ENCODE data around the gene IGSF6. TPM values are rescaled to one million over a fixed set of nuclear protein-coding genes. Genes with fewer than 3 reads are reported as not detected.
"Not testable (repeated sequence)": the region's sequence is repeated elsewhere in the genome, so short reads cannot be mapped to it uniquely, and the experiment has no call there.

IGSF6 gene
- total and polyA plus RNA-seq, 2 donors (not counting 1 experiment from before 2014, with no cell fraction given): 0.33 to 1.3 TPM

DNA sequence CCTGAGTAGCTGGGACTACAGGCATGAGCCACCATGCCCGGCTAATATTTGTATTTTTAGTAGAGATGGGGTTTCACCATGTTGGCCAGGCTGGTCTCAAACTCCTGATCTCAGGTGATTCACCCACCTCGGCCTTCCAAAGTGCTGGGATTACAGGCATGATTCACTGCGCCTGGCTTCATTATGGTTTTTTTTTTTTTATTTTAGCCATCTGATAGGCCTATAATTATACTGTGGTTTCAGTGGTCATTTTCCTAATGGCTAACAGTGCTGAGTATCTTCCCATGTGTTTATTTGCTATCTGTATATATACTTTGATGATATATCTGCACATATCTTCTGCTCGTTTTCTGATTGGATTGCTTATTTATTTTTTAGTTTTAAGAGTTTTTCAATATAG, 22.0 kb upstream of the IGSF6 start:
- H3K27me3 ChIP-seq (replicated peaks in 1 of 4; ENCODE audit: control extremely low read depth in 1 of 4, control insufficient read depth in 3 of 4, insufficient read depth in 4 of 4, low read length in 3 of 4); H3K9ac ChIP-seq (ENCODE audit: low read length); H3K36me3 ChIP-seq (replicated peaks in 1 of 2; ENCODE audit: control extremely low read depth in 1 of 2, control insufficient read depth in 1 of 2, extremely low read depth in 1 of 2, insufficient read depth in 2 of 2, low read length in 1 of 2); DNase-seq; ATAC-seq (ENCODE audit: low read depth); H3K27ac ChIP-seq (ENCODE audit: low read length in 2 of 2); H3K4me3 ChIP-seq (ENCODE audit: control extremely low read depth in 1 of 5, extremely low read depth in 1 of 5, insufficient read depth in 1 of 5, low read depth in 2 of 5, low read length in 4 of 5); H3K4me2 ChIP-seq (replicated peaks; ENCODE audit: low read depth, low read length, poor library complexity, severe bottlenecking); H4K20me1 ChIP-seq (ENCODE audit: control insufficient read depth, insufficient read depth, low read length, poor library complexity, severe bottlenecking); H3K27me3 Mint-ChIP-seq; H3K9me3 Mint-ChIP-seq (ENCODE audit: insufficient read depth); H3K27ac Mint-ChIP-seq; H3K4me1 Mint-ChIP-seq; H3K4me1 ChIP-seq (ENCODE audit: control insufficient read depth in 2 of 2, insufficient read depth in 2 of 2, low read length in 2 of 2); H2AFZ ChIP-seq (ENCODE audit: insufficient read depth, low read depth, low read length, poor library complexity, severe bottlenecking); H3K79me2 ChIP-seq (ENCODE audit: control insufficient read depth, insufficient read depth, low read length); H3K9me3 ChIP-seq (ENCODE audit: control extremely low read depth in 1 of 3, control insufficient read depth in 2 of 3, insufficient read depth in 1 of 3, low read length in 2 of 3); H3K4me3 Mint-ChIP-seq; POLR2A ChIA-PET; intact Hi-C loops (cut with micrococcal nuclease): not testable (repeated sequence)
- CTCF ChIA-PET: interaction anchor here (1.2 kb wide), 1 partner anchor 17 kb away, joined by 4 read pairs; no protein-coding TSS in a partner anchor
- WGBS (ENCODE audit: insufficient coverage): no CpG with 5 or more reads among the region's 4 CpGs

DNA sequence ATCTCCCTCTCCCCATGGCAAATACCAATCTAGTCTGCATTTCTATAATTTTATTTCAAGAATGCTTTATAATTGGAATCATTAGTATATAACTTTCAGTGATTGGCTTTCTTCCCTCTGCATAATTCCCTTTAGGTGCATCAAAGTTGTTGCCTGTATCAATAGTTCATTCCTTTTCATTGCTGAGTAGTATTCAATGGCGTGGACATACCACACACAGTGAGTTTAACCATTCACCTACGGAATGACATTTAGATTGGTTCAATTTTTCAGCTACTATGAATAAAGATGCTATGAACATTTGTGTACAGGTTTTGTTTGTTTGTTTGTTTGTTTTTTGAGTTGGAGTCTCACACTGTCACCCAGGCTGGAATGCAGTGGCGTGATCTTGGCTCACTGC, 21.1 kb upstream of the IGSF6 start:
- H3K36me3 ChIP-seq (replicated peaks in 1 of 2; ENCODE audit: control extremely low read depth in 1 of 2, control insufficient read depth in 1 of 2, extremely low read depth in 1 of 2, insufficient read depth in 2 of 2, low read length in 1 of 2): no peaks in the 10 kb centered on the region
- no peaks in the 10 kb centered on the region for H4K20me1 ChIP-seq (ENCODE audit: control insufficient read depth, insufficient read depth, low read length, poor library complexity, severe bottlenecking)
- ATAC-seq (ENCODE audit: low read depth) (no peak), DNase-seq (no peak)
- H3K27ac Mint-ChIP-seq: no peak overlapping the region
- no peak overlapping the region for H3K27ac ChIP-seq (ENCODE audit: low read length in 2 of 2)
- H3K4me1 ChIP-seq (ENCODE audit: control insufficient read depth in 2 of 2, insufficient read depth in 2 of 2, low read length in 2 of 2): no peaks in the 10 kb centered on the region
- H3K4me1 Mint-ChIP-seq: no peaks in the 10 kb centered on the region
- WGBS (ENCODE audit: insufficient coverage): no CpG with 5 or more reads among the region's 3 CpGs
- no peak overlapping the region for H3K4me3 ChIP-seq (ENCODE audit: control extremely low read depth in 1 of 5, extremely low read depth in 1 of 5, insufficient read depth in 1 of 5, low read depth in 2 of 5, low read length in 4 of 5)
- H3K79me2 ChIP-seq (ENCODE audit: control insufficient read depth, insufficient read depth, low read length): no peaks in the 10 kb centered on the region
- no peak overlapping the region for H3K4me3 Mint-ChIP-seq
- TF ChIP-seq EZH2 (IDR thresholded peaks at IDR 0.05; ENCODE audit: borderline replicate concordance, insufficient read depth, low read depth, low read length, poor library complexity, severe bottlenecking): no peak
- TF ChIP-seq, protein P1, sequence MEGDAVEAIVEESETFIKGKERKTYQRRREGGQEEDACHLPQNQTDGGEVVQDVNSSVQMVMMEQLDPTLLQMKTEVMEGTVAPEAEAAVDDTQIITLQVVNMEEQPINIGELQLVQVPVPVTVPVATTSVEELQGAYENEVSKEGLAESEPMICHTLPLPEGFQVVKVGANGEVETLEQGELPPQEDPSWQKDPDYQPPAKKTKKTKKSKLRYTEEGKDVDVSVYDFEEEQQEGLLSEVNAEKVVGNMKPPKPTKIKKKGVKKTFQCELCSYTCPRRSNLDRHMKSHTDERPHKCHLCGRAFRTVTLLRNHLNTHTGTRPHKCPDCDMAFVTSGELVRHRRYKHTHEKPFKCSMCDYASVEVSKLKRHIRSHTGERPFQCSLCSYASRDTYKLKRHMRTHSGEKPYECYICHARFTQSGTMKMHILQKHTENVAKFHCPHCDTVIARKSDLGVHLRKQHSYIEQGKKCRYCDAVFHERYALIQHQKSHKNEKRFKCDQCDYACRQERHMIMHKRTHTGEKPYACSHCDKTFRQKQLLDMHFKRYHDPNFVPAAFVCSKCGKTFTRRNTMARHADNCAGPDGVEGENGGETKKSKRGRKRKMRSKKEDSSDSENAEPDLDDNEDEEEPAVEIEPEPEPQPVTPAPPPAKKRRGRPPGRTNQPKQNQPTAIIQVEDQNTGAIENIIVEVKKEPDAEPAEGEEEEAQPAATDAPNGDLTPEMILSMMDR (IDR thresholded peaks at IDR 0.05): no peak
- no peak overlapping the region for H2AFZ ChIP-seq (ENCODE audit: insufficient read depth, low read depth, low read length, poor library complexity, severe bottlenecking)
- ChIA-PET CTCF (interaction anchor here (1.2 to 1.6 kb wide), 2 partner anchors 14 to 16 kb away, joined by 4 read pairs; no protein-coding TSS in a partner anchor), POLR2A (no interaction called here)
- peaks cover 3% of the 10 kb centered on the region for H3K27me3 Mint-ChIP-seq
- H3K27me3 ChIP-seq (replicated peaks in 1 of 4; ENCODE audit: control extremely low read depth in 1 of 4, control insufficient read depth in 3 of 4, insufficient read depth in 4 of 4, low read length in 3 of 4): no peaks in the 10 kb centered on the region
- H3K9me3 ChIP-seq (ENCODE audit: control extremely low read depth in 1 of 3, control insufficient read depth in 2 of 3, insufficient read depth in 1 of 3, low read length in 2 of 3): peaks cover 0 to 4% (median 2%) of the 10 kb centered on the region in 3 donors
- intact Hi-C loops (cut with micrococcal nuclease): no loop called here
- no peaks in the 10 kb centered on the region for H3K9me3 Mint-ChIP-seq (ENCODE audit: insufficient read depth)
- H3K9ac ChIP-seq (ENCODE audit: low read length): no peak overlapping the region
- no peak overlapping the region for H3K4me2 ChIP-seq (replicated peaks; ENCODE audit: low read depth, low read length, poor library complexity, severe bottlenecking)

Data from B cell (primary cell).